ENCODE data around the gene APBA2.

DNA sequence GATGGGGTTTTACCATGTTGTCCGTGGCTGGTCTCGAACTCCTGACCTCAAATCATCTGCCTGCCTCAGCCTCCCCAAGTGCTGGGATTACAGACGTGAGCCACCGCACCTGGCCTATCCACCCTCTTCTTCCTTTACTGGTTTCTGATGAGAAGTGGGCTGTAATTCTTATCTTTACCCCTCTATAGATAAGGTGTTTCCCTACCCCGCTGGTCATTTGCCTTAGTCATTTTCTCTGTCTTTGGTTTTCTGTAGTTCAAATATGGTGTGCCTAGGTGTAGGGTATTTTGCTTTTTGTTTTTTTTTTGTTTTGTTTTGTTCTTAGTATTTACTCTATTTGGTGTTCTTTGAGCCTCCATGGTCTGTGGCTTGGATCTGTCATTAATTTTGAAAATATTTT, 41.3 kb downstream of the APBA2 start:
- TF ChIP-seq, protein P1, sequence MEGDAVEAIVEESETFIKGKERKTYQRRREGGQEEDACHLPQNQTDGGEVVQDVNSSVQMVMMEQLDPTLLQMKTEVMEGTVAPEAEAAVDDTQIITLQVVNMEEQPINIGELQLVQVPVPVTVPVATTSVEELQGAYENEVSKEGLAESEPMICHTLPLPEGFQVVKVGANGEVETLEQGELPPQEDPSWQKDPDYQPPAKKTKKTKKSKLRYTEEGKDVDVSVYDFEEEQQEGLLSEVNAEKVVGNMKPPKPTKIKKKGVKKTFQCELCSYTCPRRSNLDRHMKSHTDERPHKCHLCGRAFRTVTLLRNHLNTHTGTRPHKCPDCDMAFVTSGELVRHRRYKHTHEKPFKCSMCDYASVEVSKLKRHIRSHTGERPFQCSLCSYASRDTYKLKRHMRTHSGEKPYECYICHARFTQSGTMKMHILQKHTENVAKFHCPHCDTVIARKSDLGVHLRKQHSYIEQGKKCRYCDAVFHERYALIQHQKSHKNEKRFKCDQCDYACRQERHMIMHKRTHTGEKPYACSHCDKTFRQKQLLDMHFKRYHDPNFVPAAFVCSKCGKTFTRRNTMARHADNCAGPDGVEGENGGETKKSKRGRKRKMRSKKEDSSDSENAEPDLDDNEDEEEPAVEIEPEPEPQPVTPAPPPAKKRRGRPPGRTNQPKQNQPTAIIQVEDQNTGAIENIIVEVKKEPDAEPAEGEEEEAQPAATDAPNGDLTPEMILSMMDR (IDR thresholded peaks at IDR 0.05), result no peak
- TF ChIP-seq POLR2A (IDR thresholded peaks at IDR 0.05), result no peak
